Muscle of leg (tissue), 11 donors: Measurements from ENCODE around the gene CELF2. TPM values are rescaled to one million over a fixed set of nuclear protein-coding genes. Genes with fewer than 3 reads are reported as not detected.
A peak's percentile ranks its signal among the peaks of the same experiment; 100 is the strongest.

Experiments
- DNase-seq: peaks from one replicate; pipeline ENCODE4 v3.0.0; 2013
- H3K27ac ChIP-seq: one replicate; pipeline ENCODE4 v1.5.1; 2013; ENCODE audit warnings: mild to moderate bottlenecking, low read length, control low read depth
- H3K27me3 ChIP-seq: one replicate; pipeline ENCODE4 v1.6.1; 2013; ENCODE audit warnings: low read length; ENCODE audit not compliant: control insufficient read depth, insufficient read depth
- H3K36me3 ChIP-seq: one replicate; pipeline ENCODE4 v1.6.1; 2013; ENCODE audit warnings: low read length; ENCODE audit not compliant: control insufficient read depth, insufficient read depth
- H3K4me1 ChIP-seq: one replicate; pipeline ENCODE4 v1.6.1; 2013; ENCODE audit warnings: low read length; ENCODE audit not compliant: control insufficient read depth, insufficient read depth
- H3K4me3 ChIP-seq: one replicate; pipeline ENCODE4 v1.5.1; 2013; ENCODE audit warnings: low read length, control low read depth
- H3K9me3 ChIP-seq: replicated peaks from 2 replicates; pipeline ENCODE4 v1.6.1; 2013; ENCODE audit warnings: low read depth, low read length; ENCODE audit not compliant: control insufficient read depth
- WGBS: methylation state at CpG from one replicate; pipeline ENCODE4 v1.1.5; 2013; ENCODE audit warnings: missing lambda C conversion rate; ENCODE audit not compliant: insufficient coverage; 5-methylcytosine and 5-hydroxymethylcytosine counted together
- polyA plus RNA-seq, 8 donors: library from polyadenylated mRNA; unstranded; fragments of 120-200 nt; gene quantifications; one replicate each; pipeline versions ENCODE4 v1.2.1 to v1.2.3, GENCODE V29; 2013; ENCODE audit warnings: inconsistent platforms in 1 of 8, low replicate concordance in 1 of 8; ENCODE audit not compliant: insufficient read length in 8 of 8, insufficient read depth in 1 of 8
- total RNA-seq: library from RNA; stranded (reverse); fragments of 120-200 nt; gene quantifications from one replicate; pipeline ENCODE4 v1.2.4, GENCODE V29; 2013

The CELF2 gene
- total and polyA plus RNA-seq, 9 donors: 37.2 to 80.8 (median 65.8) TPM

GRCh38 chr10:11249152-11249807, 231.6 kb downstream of the CELF2 start:
- Histone ChIP-seq H3K4me1 (peaks cover 23% of the 10 kb centered on the region), H3K36me3 (peaks cover 28% of the 10 kb centered on the region), H3K9me3 (no peaks in the 10 kb centered on the region), H3K4me3 (no peak overlapping the region), H3K27me3 (no peaks in the 10 kb centered on the region), H3K27ac (no peak overlapping the region)
- WGBS: no CpG with 5 or more reads among the region's 10 CpGs
- DNase-seq: peak; percentile 57

GRCh38 chr10:11249808-11250195, 232.1 kb downstream of the CELF2 start:
- H3K27me3 ChIP-seq: no peaks in the 10 kb centered on the region
- no CpG with 5 or more reads among the region's 2 CpGs for WGBS
- no peak overlapping the region for H3K4me3 ChIP-seq
- no peaks in the 10 kb centered on the region for H3K9me3 ChIP-seq
- DNase-seq: no peak
- peaks cover 23% of the 10 kb centered on the region for H3K4me1 ChIP-seq
- H3K36me3 ChIP-seq: peaks cover 28% of the 10 kb centered on the region
- H3K27ac ChIP-seq: no peak overlapping the region

GRCh38 chr10:11250304-11250703, 232.6 kb downstream of the CELF2 start:
- WGBS: 93% methylated on average over 4 of the region's 5 CpGs
- Histone ChIP-seq H3K27me3 (no peaks in the 10 kb centered on the region), H3K4me1 (peaks cover 23% of the 10 kb centered on the region), H3K9me3 (no peaks in the 10 kb centered on the region), H3K36me3 (peaks cover 30% of the 10 kb centered on the region), H3K4me3 (no peak overlapping the region), H3K27ac (no peak overlapping the region)
- DNase-seq: no peak

- Histone ChIP-seq H3K4me1 (peaks cover 22% of the 10 kb centered on the region), H3K36me3 (peaks cover 32% of the 10 kb centered on the region), H3K9me3 (no peaks in the 10 kb centered on the region), H3K27ac (no peak overlapping the region), H3K27me3 (no peaks in the 10 kb centered on the region), H3K4me3 (no peak overlapping the region)
- 81% methylated on average over 4 of the region's 7 CpGs for WGBS
- no peak for DNase-seq
These were observed 235.2 kb downstream of the CELF2 start for GRCh38 chr10:11252887-11253286.

GRCh38 chr10:11253385-11254002, 235.8 kb downstream of the CELF2 start:
- H3K4me1 ChIP-seq: peaks cover 22% of the 10 kb centered on the region
- no peaks in the 10 kb centered on the region for H3K9me3 ChIP-seq
- no CpG with 5 or more reads among the region's 10 CpGs for WGBS
- H3K4me3 ChIP-seq: no peak overlapping the region
- DNase-seq: no peak
- H3K27ac ChIP-seq: no peak overlapping the region
- peaks cover 36% of the 10 kb centered on the region for H3K36me3 ChIP-seq
- H3K27me3 ChIP-seq: no peaks in the 10 kb centered on the region

GRCh38 chr10:11255156-11255555, 237.5 kb downstream of the CELF2 start:
- Histone ChIP-seq H3K27ac (no peak overlapping the region), H3K9me3 (no peaks in the 10 kb centered on the region), H3K27me3 (no peaks in the 10 kb centered on the region), H3K4me1 (peaks cover 16% of the 10 kb centered on the region), H3K36me3 (peaks cover 45% of the 10 kb centered on the region), H3K4me3 (no peak overlapping the region)
- WGBS: 95% methylated on average over 10 of the region's 12 CpGs
- DNase-seq: no peak

GRCh38 chr10:11255796-11256444, 238.2 kb downstream of the CELF2 start:
- Histone ChIP-seq H3K36me3 (peaks cover 49% of the 10 kb centered on the region), H3K4me3 (no peak overlapping the region), H3K27me3 (no peaks in the 10 kb centered on the region), H3K27ac (no peak overlapping the region), H3K4me1 (peaks cover 18% of the 10 kb centered on the region), H3K9me3 (no peaks in the 10 kb centered on the region)
- WGBS: 53% methylated on average over 3 of the region's 7 CpGs
- peak; percentile 33 for DNase-seq

- peaks cover 19% of the 10 kb centered on the region for H3K4me1 ChIP-seq
- DNase-seq: no peak
- H3K27me3 ChIP-seq: no peaks in the 10 kb centered on the region
- H3K4me3 ChIP-seq: no peak overlapping the region
- peak overlapping the region; percentile 23 for H3K27ac ChIP-seq
- 55% methylated on average over 6 of the region's 13 CpGs for WGBS
- no peaks in the 10 kb centered on the region for H3K9me3 ChIP-seq
- peaks cover 51% of the 10 kb centered on the region for H3K36me3 ChIP-seq
These were observed 239.2 kb downstream of the CELF2 start for GRCh38 chr10:11256896-11257295.

GRCh38 chr10:11257440-11258090, 239.9 kb downstream of the CELF2 start:
- H3K27ac ChIP-seq: no peak overlapping the region

GRCh38 chr10:11260170-11260569, 242.5 kb downstream of the CELF2 start:
- Histone ChIP-seq H3K4me1 (peaks cover 24% of the 10 kb centered on the region), H3K9me3 (no peaks in the 10 kb centered on the region), H3K27me3 (no peaks in the 10 kb centered on the region), H3K27ac (no peak overlapping the region), H3K36me3 (peaks cover 55% of the 10 kb centered on the region), H3K4me3 (no peak overlapping the region)
- WGBS: 54% methylated on average over 9 of the region's 9 CpGs
- DNase-seq: peak; percentile 32

More at GRCh38 chr10:11257440-11258090, 239.9 kb downstream of the CELF2 start:
- peaks cover 54% of the 10 kb centered on the region for H3K36me3 ChIP-seq
- H3K9me3 ChIP-seq: no peaks in the 10 kb centered on the region
- no peaks in the 10 kb centered on the region for H3K27me3 ChIP-seq
- peak; percentile 36 for DNase-seq
- H3K4me1 ChIP-seq: peaks cover 24% of the 10 kb centered on the region
- no peak overlapping the region for H3K4me3 ChIP-seq
- WGBS: 72% methylated on average over 9 of the region's 13 CpGs
